Stomach (tissue), 4 donors: ENCODE data around the gene GATA6.
A peak's percentile ranks its signal among the peaks of the same experiment; 100 is the strongest.

Source experiments
- CTCF ChIP-seq, 7 experiments: fragments of 450-650 bp in 4 of 7; fragments of 200-600 bp in 3 of 7; sonication (generic) in 3 of 7; IDR thresholded peaks; one replicate each; pipeline ENCODE4 v1.5.1; 2016 to 2019; ENCODE audit warnings: antibody characterized with exemption in 7 of 7, control low read depth in 2 of 7, mild to moderate bottlenecking in 1 of 7
- EP300 ChIP-seq: sonication (generic); formaldehyde crosslinking; IDR thresholded peaks from one replicate; pipeline ENCODE4 v1.6.1; 2017; ENCODE audit warnings: antibody characterized with exemption
- POLR2A ChIP-seq, 4 donors: fragments of 450-650 bp; IDR thresholded peaks; one replicate each; pipeline ENCODE4 v1.6.1; 2016; ENCODE audit warnings: antibody characterized with exemption in 4 of 4, control low read depth in 2 of 4, mild to moderate bottlenecking in 1 of 4, moderate library complexity in 1 of 4
- POLR2AphosphoS5 ChIP-seq, 3 donors: sonication (generic); formaldehyde crosslinking; IDR thresholded peaks; one replicate each; pipeline ENCODE4 v1.6.1; 2016; ENCODE audit warnings: antibody characterized with exemption in 3 of 3

DNA sequence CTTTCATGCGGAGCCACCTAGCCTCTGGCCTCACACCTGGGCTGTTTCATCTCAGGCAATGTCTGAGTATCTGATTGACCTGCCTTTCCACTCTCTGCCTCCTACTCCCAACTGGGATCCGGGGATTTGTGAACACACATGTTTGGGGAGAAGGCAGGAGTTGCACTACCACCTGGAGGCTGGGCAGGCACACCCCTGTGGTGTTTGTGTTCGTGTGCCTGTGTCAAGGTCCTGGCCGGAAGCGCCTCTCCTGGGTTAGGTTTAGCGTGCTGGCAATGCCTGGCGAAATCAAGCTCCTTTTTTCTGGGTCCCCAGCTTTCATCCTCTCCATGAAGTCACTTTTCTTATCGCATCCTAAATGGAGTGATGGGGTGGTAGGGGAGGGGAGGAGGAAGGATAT lies 63.9 kb downstream of the GATA6 start:
- TF ChIP-seq CTCF (IDR thresholded peaks at IDR 0.05) (peak in 1 of 7 experiments; percentile 13), POLR2A (IDR thresholded peaks at IDR 0.05) (no peak), EP300 (no peak), POLR2AphosphoS5 (IDR thresholded peaks at IDR 0.05) (peak in 1 of 3 donors; percentile 34)
